GM23338 (cell line): Measurements from ENCODE around the gene RAB40B. TPM values are rescaled to one million over a fixed set of nuclear protein-coding genes. Genes with fewer than 3 reads are reported as not detected.

Source experiments
- ATAC-seq: fragments of 200-7000 bp; cut with Tn5 transposase; 3 replicates; pipeline ENCODE4 v1.9.1; 2020
- DNase-seq: peaks from one replicate; pipeline ENCODE4 v3.0.0-alpha.2; 2015; ENCODE audit warnings: low spot score
- H2AFZ ChIP-seq: fragments of 200-600 bp; sonication (generic); 2 replicates; pipeline ENCODE4 v1.8.0; 2016; ENCODE audit warnings: antibody characterized with exemption, mild to moderate bottlenecking, moderate library complexity
- H3F3A ChIP-seq: fragments of 200-600 bp; sonication (generic); replicated peaks from 2 replicates; pipeline ENCODE4 v1.8.0; 2017; ENCODE audit warnings: antibody characterized with exemption, mixed run types, low read depth
- H3K27ac ChIP-seq: fragments of 200-600 bp; sonication (generic); 2 replicates; pipeline ENCODE4 v1.6.1; 2016; ENCODE audit warnings: low read depth
- H3K27me3 ChIP-seq: fragments of 200-600 bp; sonication (generic); 2 replicates; pipeline ENCODE4 v1.8.0; 2016; ENCODE audit warnings: mild to moderate bottlenecking, mixed run types, moderate library complexity; ENCODE audit not compliant: insufficient read depth
- H3K36me3 ChIP-seq: fragments of 200-600 bp; sonication (generic); 2 replicates; pipeline ENCODE4 v1.8.0; 2016; ENCODE audit warnings: mild to moderate bottlenecking; ENCODE audit not compliant: insufficient read depth
- H3K4me1 ChIP-seq: fragments of 200-600 bp; sonication (generic); 2 replicates; pipeline ENCODE4 v1.8.0; 2016; ENCODE audit warnings: mild to moderate bottlenecking, moderate library complexity; ENCODE audit not compliant: insufficient read depth
- H3K4me2 ChIP-seq: fragments of 200-600 bp; sonication (generic); 2 replicates; pipeline ENCODE4 v1.7.1; 2017; ENCODE audit warnings: mixed run types
- H3K4me3 ChIP-seq: fragments of 200-600 bp; sonication (generic); 2 replicates; pipeline ENCODE4 v1.6.1; 2016; ENCODE audit warnings: mixed run types
- H3K79me2 ChIP-seq: fragments of 200-600 bp; sonication (generic); replicated peaks from 2 replicates; pipeline ENCODE4 v1.8.0; 2017; ENCODE audit warnings: mild to moderate bottlenecking; ENCODE audit not compliant: insufficient read depth
- H3K9me2 ChIP-seq: fragments of 200-600 bp; sonication (generic); 2 replicates; pipeline ENCODE4 v1.8.0; 2017; ENCODE audit not compliant: insufficient read depth
- H4K20me1 ChIP-seq: fragments of 200-600 bp; sonication (generic); replicated peaks from 2 replicates; pipeline ENCODE4 v1.8.0; 2017; ENCODE audit warnings: mild to moderate bottlenecking; ENCODE audit not compliant: insufficient read depth
- H3K27ac Mint-ChIP-seq: 2 replicates; pipeline ENCODE4 v1.8.0; 2020; ENCODE audit warnings: inconsistent platforms, mild to moderate bottlenecking, moderate library complexity, mixed read lengths
- H3K27me3 Mint-ChIP-seq: 3 replicates; pipeline ENCODE4 v1.8.0; 2022; ENCODE audit warnings: low read depth, mild to moderate bottlenecking, moderate library complexity, mixed read lengths, inconsistent platforms; ENCODE audit not compliant: insufficient read depth, poor library complexity
- H3K36me3 Mint-ChIP-seq: 3 replicates; pipeline ENCODE4 v1.8.0; 2021; ENCODE audit warnings: low read depth, mild to moderate bottlenecking, inconsistent platforms, moderate library complexity, mixed read lengths
- H3K4me1 Mint-ChIP-seq: 3 replicates; pipeline ENCODE4 v1.8.0; 2020; ENCODE audit warnings: mild to moderate bottlenecking, inconsistent platforms, mixed read lengths
- H3K4me3 Mint-ChIP-seq: 3 replicates; pipeline ENCODE4 v1.8.0; 2021; ENCODE audit warnings: moderate library complexity, mild to moderate bottlenecking, inconsistent platforms, mixed read lengths
- H3K9me3 Mint-ChIP-seq: 3 replicates; pipeline ENCODE4 v1.8.0; 2020; ENCODE audit warnings: moderate library complexity, mild to moderate bottlenecking, inconsistent platforms, mixed read lengths
- CREB1 ChIP-seq: fragments of 250-450 bp; sonication (Bioruptor Pico); IDR thresholded peaks from 2 replicates; pipeline ENCODE4 v1.5.0; 2020; ENCODE audit warnings: low read depth, mild to moderate bottlenecking, moderate library complexity
- CTCF ChIP-seq, 2 experiments: fragments of 200-600 bp in 1 of 2; sonication (generic) in 1 of 2; conservative IDR thresholded peaks; 2 replicates each; pipeline versions ENCODE4 v1.5.1 to v1.6.1; 2016 to 2017; ENCODE audit warnings: antibody characterized with exemption in 2 of 2, low read depth in 2 of 2, mild to moderate bottlenecking in 2 of 2, moderate library complexity in 1 of 2
- ETS1 ChIP-seq: IDR thresholded peaks from 2 replicates; pipeline ENCODE4 v1.6.1; 2016; ENCODE audit warnings: antibody characterized with exemption
- EZH2 ChIP-seq: fragments of 200-600 bp; sonication (generic); IDR thresholded peaks from one replicate; pipeline ENCODE4 v1.8.0; 2017; ENCODE audit warnings: antibody characterized with exemption, mild to moderate bottlenecking, low read depth; ENCODE audit not compliant: unreplicated experiment
- EZH2phosphoT487 ChIP-seq: fragments of 200-600 bp; sonication (generic); IDR thresholded peaks from one replicate; pipeline ENCODE4 v1.8.1; 2018; ENCODE audit warnings: antibody characterized with exemption; ENCODE audit not compliant: unreplicated experiment
- JUNB ChIP-seq: IDR thresholded peaks from one replicate; pipeline ENCODE4 v1.6.1; 2016; ENCODE audit warnings: antibody characterized with exemption; ENCODE audit not compliant: unreplicated experiment
- NANOG ChIP-seq: IDR thresholded peaks from 2 replicates; pipeline ENCODE4 v1.6.1; 2016; ENCODE audit warnings: antibody characterized with exemption, borderline replicate concordance
- POLR2AphosphoS5 ChIP-seq: IDR thresholded peaks from 2 replicates; pipeline ENCODE4 v1.6.1; 2016; ENCODE audit warnings: antibody characterized with exemption, low read depth
- STAT1 ChIP-seq: IDR thresholded peaks from one replicate; pipeline ENCODE4 v1.6.1; 2016; ENCODE audit warnings: antibody characterized with exemption; ENCODE audit not compliant: unreplicated experiment
- ZNF114 ChIP-seq: fragments of 250-450 bp; sonication (Bioruptor Pico); IDR thresholded peaks from 2 replicates; pipeline ENCODE4 v1.5.0; 2020; ENCODE audit warnings: mild to moderate bottlenecking, moderate library complexity
- ZNF331 ChIP-seq: fragments of 250-450 bp; sonication (Bioruptor Pico); IDR thresholded peaks from 2 replicates; pipeline ENCODE4 v1.5.0; 2020; ENCODE audit warnings: low read depth, mild to moderate bottlenecking, moderate library complexity
- ZNF462 ChIP-seq: fragments of 250-450 bp; sonication (Bioruptor Pico); IDR thresholded peaks from 2 replicates; pipeline ENCODE4 v1.5.0; 2020; ENCODE audit warnings: mild to moderate bottlenecking, moderate library complexity
- polyA plus RNA-seq: library from polyadenylated mRNA; unstranded; fragments of >200 nt; fragmentation: Nextera tagmentation; extraction: Ambion mirVana; gene quantifications from 2 replicates; pipeline ENCODE4 v1.2.1, GENCODE V29; 2016
- total RNA-seq: library from RNA; depleted of rRNA; stranded (reverse); fragments of >200 nt; shearing (Covaris generic); gene quantifications from 2 replicates; pipeline ENCODE4 v1.2.3, GENCODE V29; 2014
- TF ChIP-seq, protein P1 (sequence below): IDR thresholded peaks from one replicate; pipeline ENCODE4 v1.6.1; 2018; ENCODE audit warnings: antibody characterized with exemption; ENCODE audit not compliant: unreplicated experiment

RAB40B gene
- total and polyA plus RNA-seq, 2 experiments from 2014 or later = 4.2 to 5.2 TPM

- no peaks in the 10 kb centered on the region for H3K9me2 ChIP-seq
- H2AFZ ChIP-seq = no peak overlapping the region
- peak; percentile 60 for ATAC-seq
- Mint-ChIP-seq H3K27me3 (peaks cover 19% of the 10 kb centered on the region), H3K36me3 (peaks cover 17% of the 10 kb centered on the region; the same call in 2 of the 3 replicates), H3K9me3 (no peaks in the 10 kb centered on the region), H3K4me1 (peaks cover 8% of the 10 kb centered on the region; the same call in 2 of the 3 replicates), H3K27ac (peak overlapping the region; percentile 59; the same call in 1 of the 2 replicates), H3K4me3 (peak overlapping the region; percentile 86)
- H3K4me1 ChIP-seq = peaks cover 10% of the 10 kb centered on the region; the same call in 1 of the 2 replicates
- no peaks in the 10 kb centered on the region for H3K27me3 ChIP-seq
- H3K79me2 ChIP-seq = peaks cover 51% of the 10 kb centered on the region
- peak overlapping the region; percentile 96 for H3K4me2 ChIP-seq
- peak overlapping the region; percentile 92 for H3K4me3 ChIP-seq
- H4K20me1 ChIP-seq = peaks cover 41% of the 10 kb centered on the region
- peaks cover 11% of the 10 kb centered on the region; the same call in 1 of the 2 replicates for H3F3A ChIP-seq
- no peak for TF ChIP-seq JUNB
- TF ChIP-seq ZNF114 = no peak
- TF ChIP-seq EZH2 = no peak
- no peak for TF ChIP-seq EZH2phosphoT487
- no peak for TF ChIP-seq POLR2AphosphoS5
- TF ChIP-seq, protein P1, sequence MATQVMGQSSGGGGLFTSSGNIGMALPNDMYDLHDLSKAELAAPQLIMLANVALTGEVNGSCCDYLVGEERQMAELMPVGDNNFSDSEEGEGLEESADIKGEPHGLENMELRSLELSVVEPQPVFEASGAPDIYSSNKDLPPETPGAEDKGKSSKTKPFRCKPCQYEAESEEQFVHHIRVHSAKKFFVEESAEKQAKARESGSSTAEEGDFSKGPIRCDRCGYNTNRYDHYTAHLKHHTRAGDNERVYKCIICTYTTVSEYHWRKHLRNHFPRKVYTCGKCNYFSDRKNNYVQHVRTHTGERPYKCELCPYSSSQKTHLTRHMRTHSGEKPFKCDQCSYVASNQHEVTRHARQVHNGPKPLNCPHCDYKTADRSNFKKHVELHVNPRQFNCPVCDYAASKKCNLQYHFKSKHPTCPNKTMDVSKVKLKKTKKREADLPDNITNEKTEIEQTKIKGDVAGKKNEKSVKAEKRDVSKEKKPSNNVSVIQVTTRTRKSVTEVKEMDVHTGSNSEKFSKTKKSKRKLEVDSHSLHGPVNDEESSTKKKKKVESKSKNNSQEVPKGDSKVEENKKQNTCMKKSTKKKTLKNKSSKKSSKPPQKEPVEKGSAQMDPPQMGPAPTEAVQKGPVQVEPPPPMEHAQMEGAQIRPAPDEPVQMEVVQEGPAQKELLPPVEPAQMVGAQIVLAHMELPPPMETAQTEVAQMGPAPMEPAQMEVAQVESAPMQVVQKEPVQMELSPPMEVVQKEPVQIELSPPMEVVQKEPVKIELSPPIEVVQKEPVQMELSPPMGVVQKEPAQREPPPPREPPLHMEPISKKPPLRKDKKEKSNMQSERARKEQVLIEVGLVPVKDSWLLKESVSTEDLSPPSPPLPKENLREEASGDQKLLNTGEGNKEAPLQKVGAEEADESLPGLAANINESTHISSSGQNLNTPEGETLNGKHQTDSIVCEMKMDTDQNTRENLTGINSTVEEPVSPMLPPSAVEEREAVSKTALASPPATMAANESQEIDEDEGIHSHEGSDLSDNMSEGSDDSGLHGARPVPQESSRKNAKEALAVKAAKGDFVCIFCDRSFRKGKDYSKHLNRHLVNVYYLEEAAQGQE = no peak
- no peak for TF ChIP-seq ZNF462 (CRISPR knock-in tag)
- TF ChIP-seq ZNF331 (CRISPR knock-in tag) = no peak
- TF ChIP-seq CREB1 (CRISPR knock-in tag) = no peak
- TF ChIP-seq STAT1 = no peak
- TF ChIP-seq NANOG = no peak
- no peak for TF ChIP-seq CTCF (conservative IDR thresholded peaks at IDR 0.05; ENCODE audit: low read depth in 2 of 2)
- no peak for TF ChIP-seq ETS1
- peak overlapping the region; percentile 84 for H3K27ac ChIP-seq
- peak; percentile 34 for DNase-seq
- H3K36me3 ChIP-seq = 0 out of 2 replicates have a peak, but pooled peaks cover 7% of the 10 kb centered on the region
Measured at GRCh38 chr17:82647593-82648164, 50.8 kb downstream of the RAB40B start.
